KOPT-K1 (cell line): Measurements from ENCODE around the gene TP53TG5.

Experiments used
- H3K27ac ChIP-seq: fragments of 200-600 bp; sonication (generic); 2 replicates; pipeline ENCODE4 v1.5.1; 2016; ENCODE audit warnings: antibody characterized with exemption, mild to moderate bottlenecking, low read depth, low read length; ENCODE audit not compliant: poor library complexity, severe bottlenecking
- H3K36me3 ChIP-seq: fragments of 200-600 bp; sonication (generic); 2 replicates; pipeline ENCODE4 v1.5.1; 2017; ENCODE audit warnings: antibody characterized with exemption, mild to moderate bottlenecking, low read length, moderate library complexity; ENCODE audit not compliant: insufficient read depth
- H3K9me3 ChIP-seq: fragments of 200-600 bp; sonication (generic); 2 replicates; pipeline ENCODE4 v1.5.1; 2017; ENCODE audit warnings: antibody characterized with exemption, low read length, mild to moderate bottlenecking; ENCODE audit not compliant: insufficient read depth, poor library complexity, severe bottlenecking

The TP53TG5 gene

GRCh38 chr20:45339084-45339483 lies 39.0 kb downstream of the TP53TG5 start:
- H3K27ac ChIP-seq: no peak overlapping the region
- no peaks in the 10 kb centered on the region for H3K9me3 ChIP-seq
- no peaks in the 10 kb centered on the region for H3K36me3 ChIP-seq

DNA sequence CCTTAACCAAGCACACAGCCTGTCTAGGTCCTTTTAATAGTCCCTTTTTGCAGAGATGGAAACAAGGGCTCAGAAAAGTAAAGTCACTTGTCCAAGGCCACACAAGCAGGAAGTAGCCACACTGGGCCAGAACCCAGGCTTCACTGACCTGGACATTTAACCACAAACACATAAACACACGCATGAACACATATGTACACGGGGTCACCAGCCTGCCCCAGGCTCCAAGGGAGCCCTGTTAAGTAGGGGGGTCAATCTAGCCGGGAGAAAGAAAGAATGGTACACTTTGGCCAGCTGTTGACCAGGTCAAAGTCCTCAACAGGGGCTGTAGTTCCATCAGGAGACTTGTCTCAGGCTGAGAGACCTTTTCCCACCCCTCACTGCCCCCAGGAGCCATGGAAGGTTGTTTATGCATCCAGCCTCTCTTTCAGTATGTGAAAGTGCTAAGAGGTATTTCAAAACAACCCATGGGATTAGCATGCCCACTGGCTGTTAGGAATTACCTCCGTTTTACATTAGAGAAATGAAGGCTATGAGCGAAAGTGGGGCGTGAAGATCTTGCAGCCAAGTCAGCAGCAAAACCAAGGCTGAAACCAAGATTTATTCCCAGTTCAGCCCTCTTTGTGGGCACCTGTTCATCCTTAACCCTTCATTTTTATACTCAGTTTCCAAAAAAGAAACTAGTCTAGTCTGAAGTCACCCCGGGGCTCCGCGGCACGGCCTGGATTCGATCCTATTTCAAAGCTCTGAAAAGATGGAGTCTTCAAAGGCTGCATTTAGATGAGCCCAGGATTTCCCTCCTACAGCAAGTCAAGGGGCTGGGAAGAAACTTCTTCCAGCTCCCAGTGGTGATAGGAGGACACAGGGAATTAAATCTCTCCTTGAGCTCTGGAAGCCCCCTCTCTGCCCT lies 39.7 kb downstream of the TP53TG5 start:
- no peaks in the 10 kb centered on the region for H3K36me3 ChIP-seq
- H3K27ac ChIP-seq: no peak overlapping the region
- H3K9me3 ChIP-seq: no peaks in the 10 kb centered on the region

- Histone ChIP-seq H3K36me3 (no peaks in the 10 kb centered on the region), H3K9me3 (no peaks in the 10 kb centered on the region), H3K27ac (no peak overlapping the region)
Measured at GRCh38 chr20:45337367-45338120, 40.6 kb downstream of the TP53TG5 start.

GRCh38 chr20:45336530-45337366 lies 41.4 kb downstream of the TP53TG5 start:
- Histone ChIP-seq H3K27ac (no peak overlapping the region), H3K36me3 (no peaks in the 10 kb centered on the region), H3K9me3 (no peaks in the 10 kb centered on the region)

GRCh38 chr20:45330476-45330875 lies 47.6 kb downstream of the TP53TG5 start:
- H3K36me3 ChIP-seq: no peaks in the 10 kb centered on the region
- H3K9me3 ChIP-seq: no peaks in the 10 kb centered on the region
- no peak overlapping the region for H3K27ac ChIP-seq

GRCh38 chr20:45329497-45330319 lies 48.4 kb downstream of the TP53TG5 start:
- Histone ChIP-seq H3K36me3 (no peaks in the 10 kb centered on the region), H3K27ac (no peak overlapping the region), H3K9me3 (no peaks in the 10 kb centered on the region)

GRCh38 chr20:45328451-45328850 lies 49.7 kb downstream of the TP53TG5 start:
- no peaks in the 10 kb centered on the region for H3K9me3 ChIP-seq
- H3K27ac ChIP-seq: no peak overlapping the region
- no peaks in the 10 kb centered on the region for H3K36me3 ChIP-seq

DNA sequence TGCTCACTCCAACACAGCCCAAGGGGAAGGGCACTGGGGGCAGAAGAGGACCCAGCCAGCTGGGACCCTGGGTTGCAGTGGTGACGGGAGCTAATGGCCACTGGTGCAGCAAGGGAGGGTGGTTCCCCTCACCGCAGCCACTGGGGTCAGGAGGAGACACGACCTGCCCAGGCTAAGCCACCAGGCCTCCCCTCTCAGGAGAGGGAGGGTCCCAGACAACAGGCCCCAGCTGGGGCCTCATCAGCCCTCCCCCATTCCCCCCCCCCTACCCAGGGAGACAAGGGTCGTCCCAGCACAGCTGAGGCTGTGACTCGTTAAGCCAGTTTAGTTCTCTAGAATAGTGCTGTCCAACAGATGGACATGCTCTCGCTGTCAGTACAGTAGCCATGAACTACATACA lies 52.8 kb downstream of the TP53TG5 start:
- Histone ChIP-seq H3K27ac (no peak overlapping the region), H3K36me3 (no peaks in the 10 kb centered on the region)

GRCh38 chr20:45323731-45324130 lies 54.4 kb downstream of the TP53TG5 start:
- H3K9me3 ChIP-seq: no peaks in the 10 kb centered on the region
- no peak overlapping the region for H3K27ac ChIP-seq
- no peaks in the 10 kb centered on the region for H3K36me3 ChIP-seq

More for the DNA sequence above, 52.8 kb downstream of the TP53TG5 start:
- H3K9me3 ChIP-seq: no peaks in the 10 kb centered on the region

- no peaks in the 10 kb centered on the region for H3K9me3 ChIP-seq
- no peak overlapping the region for H3K27ac ChIP-seq
- no peaks in the 10 kb centered on the region for H3K36me3 ChIP-seq
Measured at GRCh38 chr20:45322952-45323383, 55.2 kb downstream of the TP53TG5 start.
